ENCODE data around the gene PODNL1. TPM values are rescaled to one million over a fixed set of nuclear protein-coding genes. Genes with fewer than 3 reads are reported as not detected.

PODNL1 gene
- total and polyA plus RNA-seq, 8 donors = 0.92 to 3.4 (median 1.3) TPM; not detected in 5

DNA sequence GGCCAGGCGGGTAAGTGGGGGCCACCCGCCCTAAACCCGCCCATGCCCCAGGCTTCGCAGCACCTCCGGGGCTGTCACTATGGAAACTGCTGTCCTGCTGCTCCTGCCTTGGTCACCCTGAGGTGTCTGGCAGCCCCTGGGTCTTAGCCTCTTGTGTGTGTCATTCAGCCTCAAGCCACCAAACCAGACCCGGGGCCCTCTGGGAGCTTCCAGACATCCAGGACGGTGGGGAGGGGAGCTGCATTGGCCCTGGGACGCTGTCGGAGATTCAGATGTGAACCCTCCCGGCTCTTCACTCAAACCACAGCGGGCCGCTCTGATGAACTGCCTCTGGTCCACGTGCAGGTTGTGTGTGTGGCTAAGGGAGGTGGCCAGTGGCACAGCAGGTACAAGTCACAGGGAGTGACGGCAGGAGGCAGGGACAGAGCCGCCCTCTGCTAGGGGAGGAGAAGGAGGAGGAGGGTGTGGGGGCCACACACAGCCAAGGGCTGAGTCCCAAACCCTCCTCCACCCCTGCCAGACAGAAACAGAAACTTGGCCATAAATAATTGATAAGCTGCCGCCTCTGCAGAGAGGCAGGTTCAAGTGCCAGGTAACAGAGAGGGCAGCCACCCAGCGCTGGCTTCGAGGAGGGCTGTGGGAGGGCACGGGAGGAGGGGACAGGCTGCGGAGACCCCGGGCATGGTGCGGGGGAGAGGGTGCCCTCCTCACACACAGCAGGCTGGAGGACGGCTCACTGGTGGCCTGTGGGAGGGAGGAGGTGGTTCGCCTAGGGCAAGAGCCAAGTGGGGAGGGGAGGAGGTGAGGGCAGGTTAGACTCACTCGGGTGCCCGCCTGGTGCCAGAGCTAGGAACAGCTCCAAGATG, 53.3 kb downstream of the PODNL1 start:
- no peaks in the 10 kb centered on the region for H3K36me3 ChIP-seq
- peaks cover 24 to 74% (median 59%) of the 10 kb centered on the region in 4 donors for H3K4me1 ChIP-seq
- no peaks in the 10 kb centered on the region for H3K9me3 ChIP-seq
- H3K4me3 ChIP-seq = peak overlapping the region in 1 of 4 donors; percentile 18
- WGBS, 5 donors = 23 to 48% (median 34%) methylated on average over 25 to 26 of the region's 26 CpGs
- peak; percentile 86 to 87 for DNase-seq
- H3K27ac ChIP-seq = peak overlapping the region; percentile 64 to 85 (median 73)
- intact Hi-C loops (cut with DNase I; ENCODE audit: low total_unique reads) = loop anchor here (10.0 kb wide), 1 partner anchor 170 kb away; no protein-coding TSS in a partner anchor
- TF ChIP-seq CTCF (IDR thresholded peaks at IDR 0.05) (no peak), EP300 (IDR thresholded peaks at IDR 0.05) (no peak), POLR2A (IDR thresholded peaks at IDR 0.05) (no peak), POLR2AphosphoS5 (IDR thresholded peaks at IDR 0.05) (peak in 2 of 3 donors; percentile 73 to 78)
- no peaks in the 10 kb centered on the region for H3K27me3 ChIP-seq

DNA sequence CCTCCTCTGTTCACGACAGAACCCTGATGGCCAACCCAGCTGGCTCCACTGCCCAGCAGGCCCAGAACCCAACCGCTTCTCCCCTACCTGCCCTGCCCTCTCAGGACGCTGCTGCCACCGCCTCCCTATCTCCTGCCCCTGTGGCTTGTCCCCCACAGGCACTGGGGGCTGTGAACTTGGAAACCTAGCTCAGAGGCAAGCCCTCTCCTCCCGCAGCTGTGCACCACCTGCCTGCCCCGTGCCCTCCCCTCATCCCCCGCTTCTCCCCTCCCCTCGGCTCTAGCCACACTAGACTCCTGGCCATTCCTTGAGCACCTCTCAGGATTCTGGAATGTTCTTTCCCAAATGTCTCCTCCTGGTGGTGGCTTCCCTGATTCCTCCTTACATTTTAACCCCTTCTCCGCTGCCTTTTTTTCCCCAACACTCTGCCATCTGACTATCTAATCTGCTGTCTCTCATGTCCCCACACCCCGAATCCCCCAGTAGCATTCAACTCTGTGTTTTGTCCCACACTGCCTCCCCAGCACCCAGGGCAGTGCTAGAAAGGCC, 54.6 kb downstream of the PODNL1 start:
- H3K27me3 ChIP-seq = no peaks in the 10 kb centered on the region
- no peak overlapping the region for H3K27ac ChIP-seq
- TF ChIP-seq POLR2AphosphoS5 (IDR thresholded peaks at IDR 0.05) (no peak), CTCF (IDR thresholded peaks at IDR 0.05) (no peak), POLR2A (IDR thresholded peaks at IDR 0.05) (no peak), EP300 (IDR thresholded peaks at IDR 0.05) (no peak)
- no peaks in the 10 kb centered on the region for H3K36me3 ChIP-seq
- intact Hi-C loops (cut with DNase I; ENCODE audit: low total_unique reads) = loop anchor here (10.0 kb wide), 1 partner anchor 171 kb away; no protein-coding TSS in a partner anchor
- no peaks in the 10 kb centered on the region for H3K9me3 ChIP-seq
- no peak for DNase-seq
- H3K4me3 ChIP-seq = no peak overlapping the region
- 81 to 87% (median 85%) methylated on average over 8 to 10 of the region's 10 CpGs for WGBS, 5 donors
- H3K4me1 ChIP-seq = peaks cover 24 to 81% (median 65%) of the 10 kb centered on the region in 4 donors

GRCh38 chr19:13882836-13883235, 55.4 kb downstream of the PODNL1 start:
- H3K4me1 ChIP-seq = peaks cover 24 to 73% (median 58%) of the 10 kb centered on the region in 4 donors
- intact Hi-C loops (cut with DNase I; ENCODE audit: low total_unique reads) = loop anchor here (10.0 kb wide), 1 partner anchor 172 kb away; no protein-coding TSS in a partner anchor
- H3K9me3 ChIP-seq = no peaks in the 10 kb centered on the region
- TF ChIP-seq POLR2AphosphoS5 (IDR thresholded peaks at IDR 0.05) (no peak), EP300 (IDR thresholded peaks at IDR 0.05) (no peak), CTCF (IDR thresholded peaks at IDR 0.05) (no peak), POLR2A (IDR thresholded peaks at IDR 0.05) (no peak)
- peak overlapping the region in 1 of 5 donors; percentile 80 for H3K27ac ChIP-seq
- DNase-seq = no peak
- no peak overlapping the region for H3K4me3 ChIP-seq
- 85 to 97% (median 92%) methylated on average over 6 to 12 of the region's 12 CpGs for WGBS, 5 donors
- H3K36me3 ChIP-seq = no peaks in the 10 kb centered on the region
- no peaks in the 10 kb centered on the region for H3K27me3 ChIP-seq

- H3K36me3 ChIP-seq = no peaks in the 10 kb centered on the region
- H3K27me3 ChIP-seq = no peaks in the 10 kb centered on the region
- H3K27ac ChIP-seq = peak overlapping the region in 2 of 5 donors; percentile 80 to 85
- H3K4me1 ChIP-seq = peaks cover 22 to 69% (median 54%) of the 10 kb centered on the region in 4 donors
- intact Hi-C loops (cut with DNase I; ENCODE audit: low total_unique reads) = loop anchor here (10.0 kb wide), 1 partner anchor 172 kb away; no protein-coding TSS in a partner anchor
- TF ChIP-seq CTCF (IDR thresholded peaks at IDR 0.05) = no peak
- no peak for TF ChIP-seq EP300 (IDR thresholded peaks at IDR 0.05)
- TF ChIP-seq POLR2A (IDR thresholded peaks at IDR 0.05) = no peak
- no peak for TF ChIP-seq POLR2AphosphoS5 (IDR thresholded peaks at IDR 0.05)
- H3K9me3 ChIP-seq = no peaks in the 10 kb centered on the region
- H3K4me3 ChIP-seq = no peak overlapping the region
- no peak for DNase-seq
- whole genome bisulfite sequencing, 5 donors = 82 to 90% (median 84%) methylated on average over 5 of the region's 5 CpGs
These were observed 55.8 kb downstream of the PODNL1 start for GRCh38 chr19:13882419-13882795.
